Kidney epithelial cell (primary cell): ENCODE results near the gene BAIAP2L2. TPM values are rescaled to one million over a fixed set of nuclear protein-coding genes. Genes with fewer than 3 reads are reported as not detected.

Experiments used
- DNase-seq: peaks from one replicate; pipeline ENCODE4 v3.0.0-alpha.2; 2010; ENCODE audit warnings: low read depth
- H3K27me3 ChIP-seq: 2 replicates; pipeline ENCODE4 v1.6.0; 2011; ENCODE audit warnings: low read length; ENCODE audit not compliant: control insufficient read depth, insufficient read depth
- H3K36me3 ChIP-seq: 2 replicates; pipeline ENCODE4 v1.5.1; 2011; ENCODE audit warnings: low read length; ENCODE audit not compliant: control insufficient read depth, insufficient read depth
- H3K4me3 ChIP-seq: 2 replicates; pipeline ENCODE4 v1.5.1; 2011; ENCODE audit warnings: low read depth, mild to moderate bottlenecking, control low read depth, low read length
- total RNA-seq: library from RNA; depleted of rRNA; stranded (reverse); fragments of >200 nt; gene quantifications from 2 replicates; pipeline ENCODE4 v1.2.3, GENCODE V29; 2015
- TF ChIP-seq, protein P1 (sequence below): IDR thresholded peaks from 2 replicates; pipeline ENCODE4 v1.5.1; 2011; ENCODE audit warnings: mild to moderate bottlenecking, moderate library complexity, low read length, control low read depth, inconsistent platforms; ENCODE audit not compliant: insufficient read depth, poor library complexity, severe bottlenecking

The BAIAP2L2 gene
- total RNA-seq, 1 donor from 2014 or later = 4.1 TPM

DNA sequence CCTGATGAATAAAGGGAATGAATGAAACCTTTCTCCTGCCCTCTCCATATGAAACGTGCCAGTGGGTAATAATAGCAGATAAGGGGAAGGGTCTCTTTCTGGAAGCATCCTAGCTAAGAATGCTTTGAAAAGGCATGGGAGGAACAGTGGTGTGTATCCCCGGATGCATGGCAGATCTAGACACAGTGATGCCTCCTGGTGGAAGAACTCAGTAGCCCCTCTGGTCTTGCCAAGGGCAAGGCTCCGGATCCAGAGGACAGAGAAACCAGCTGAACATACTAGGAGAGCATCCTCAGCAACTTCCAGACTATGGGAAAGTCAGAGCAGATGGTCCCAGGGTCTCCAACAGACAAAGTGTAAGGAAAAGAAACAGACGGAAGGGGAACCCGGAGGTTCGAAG is 6.4 kb downstream of the BAIAP2L2 start:
- Histone ChIP-seq H3K36me3 (no peaks in the 10 kb centered on the region), H3K27me3 (no peaks in the 10 kb centered on the region), H3K4me3 (no peak overlapping the region)
- DNase-seq = no peak
- TF ChIP-seq, protein P1, sequence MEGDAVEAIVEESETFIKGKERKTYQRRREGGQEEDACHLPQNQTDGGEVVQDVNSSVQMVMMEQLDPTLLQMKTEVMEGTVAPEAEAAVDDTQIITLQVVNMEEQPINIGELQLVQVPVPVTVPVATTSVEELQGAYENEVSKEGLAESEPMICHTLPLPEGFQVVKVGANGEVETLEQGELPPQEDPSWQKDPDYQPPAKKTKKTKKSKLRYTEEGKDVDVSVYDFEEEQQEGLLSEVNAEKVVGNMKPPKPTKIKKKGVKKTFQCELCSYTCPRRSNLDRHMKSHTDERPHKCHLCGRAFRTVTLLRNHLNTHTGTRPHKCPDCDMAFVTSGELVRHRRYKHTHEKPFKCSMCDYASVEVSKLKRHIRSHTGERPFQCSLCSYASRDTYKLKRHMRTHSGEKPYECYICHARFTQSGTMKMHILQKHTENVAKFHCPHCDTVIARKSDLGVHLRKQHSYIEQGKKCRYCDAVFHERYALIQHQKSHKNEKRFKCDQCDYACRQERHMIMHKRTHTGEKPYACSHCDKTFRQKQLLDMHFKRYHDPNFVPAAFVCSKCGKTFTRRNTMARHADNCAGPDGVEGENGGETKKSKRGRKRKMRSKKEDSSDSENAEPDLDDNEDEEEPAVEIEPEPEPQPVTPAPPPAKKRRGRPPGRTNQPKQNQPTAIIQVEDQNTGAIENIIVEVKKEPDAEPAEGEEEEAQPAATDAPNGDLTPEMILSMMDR = peak; percentile 41

DNA sequence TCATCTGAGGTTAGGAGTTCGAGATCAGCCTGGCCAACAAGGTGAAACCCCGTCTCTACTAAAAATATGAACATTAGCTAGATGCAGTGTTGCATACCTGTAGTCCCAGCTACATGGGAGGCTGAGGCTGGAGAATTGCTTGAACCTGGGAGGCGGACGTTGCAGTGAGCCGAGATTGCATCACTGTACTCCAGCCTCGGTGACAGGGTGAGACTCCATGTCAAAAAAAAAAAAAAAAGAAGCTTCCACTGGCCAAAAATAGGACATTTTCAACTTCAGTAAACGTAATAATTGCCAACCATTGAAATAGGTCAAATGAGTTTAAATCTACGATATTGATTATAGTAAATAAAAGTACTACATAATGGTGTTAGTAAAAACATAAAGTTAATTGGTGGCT is 6.8 kb downstream of the BAIAP2L2 start:
- no peak for DNase-seq
- no peak overlapping the region for H3K4me3 ChIP-seq
- no peaks in the 10 kb centered on the region for H3K27me3 ChIP-seq
- no peaks in the 10 kb centered on the region for H3K36me3 ChIP-seq
- TF ChIP-seq, protein P1 = no peak

DNA sequence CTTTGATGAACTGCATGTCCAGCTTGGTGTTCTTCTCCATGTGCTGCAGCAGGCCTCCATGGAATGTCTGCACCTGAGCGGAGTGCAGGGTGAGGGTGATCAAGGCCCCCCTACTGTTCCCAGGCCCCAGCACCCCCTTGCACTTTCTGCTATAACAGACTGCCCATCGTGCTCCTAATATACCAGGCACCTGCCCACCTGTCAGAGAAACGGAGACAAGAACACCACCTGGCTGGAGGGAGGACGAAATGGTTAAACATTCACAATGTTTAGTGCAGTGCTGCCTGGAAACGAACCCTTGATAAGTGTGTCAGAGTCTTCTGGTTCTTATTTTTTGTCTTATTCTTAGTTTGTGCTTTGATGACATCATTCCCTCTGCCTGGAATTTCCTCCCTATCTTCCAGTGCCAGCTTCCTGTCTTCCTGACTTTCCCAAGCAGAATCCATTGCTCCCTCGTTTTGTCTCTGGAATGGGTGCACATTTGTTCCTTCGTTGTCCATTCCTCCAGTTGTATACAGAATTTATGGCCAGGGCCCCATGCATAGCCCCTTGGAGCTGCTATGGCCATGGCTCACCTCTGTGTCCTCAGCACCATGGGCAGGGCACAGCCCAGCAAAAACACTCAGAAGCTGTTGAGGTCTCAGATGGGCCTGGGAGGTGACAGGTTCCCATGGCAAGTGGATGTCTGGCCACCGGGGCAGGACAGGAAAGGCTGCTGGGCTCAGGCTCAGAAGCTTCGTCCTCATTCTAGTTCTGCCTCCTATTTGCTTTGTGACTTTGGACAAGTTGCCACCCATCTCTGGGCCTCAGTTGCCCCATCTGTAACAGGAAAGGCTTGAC is 11.9 kb downstream of the BAIAP2L2 start:
- no peaks in the 10 kb centered on the region for H3K27me3 ChIP-seq
- H3K4me3 ChIP-seq = no peak overlapping the region
- TF ChIP-seq, protein P1 = no peak
- peak; percentile 21 for DNase-seq
- H3K36me3 ChIP-seq = no peaks in the 10 kb centered on the region

DNA sequence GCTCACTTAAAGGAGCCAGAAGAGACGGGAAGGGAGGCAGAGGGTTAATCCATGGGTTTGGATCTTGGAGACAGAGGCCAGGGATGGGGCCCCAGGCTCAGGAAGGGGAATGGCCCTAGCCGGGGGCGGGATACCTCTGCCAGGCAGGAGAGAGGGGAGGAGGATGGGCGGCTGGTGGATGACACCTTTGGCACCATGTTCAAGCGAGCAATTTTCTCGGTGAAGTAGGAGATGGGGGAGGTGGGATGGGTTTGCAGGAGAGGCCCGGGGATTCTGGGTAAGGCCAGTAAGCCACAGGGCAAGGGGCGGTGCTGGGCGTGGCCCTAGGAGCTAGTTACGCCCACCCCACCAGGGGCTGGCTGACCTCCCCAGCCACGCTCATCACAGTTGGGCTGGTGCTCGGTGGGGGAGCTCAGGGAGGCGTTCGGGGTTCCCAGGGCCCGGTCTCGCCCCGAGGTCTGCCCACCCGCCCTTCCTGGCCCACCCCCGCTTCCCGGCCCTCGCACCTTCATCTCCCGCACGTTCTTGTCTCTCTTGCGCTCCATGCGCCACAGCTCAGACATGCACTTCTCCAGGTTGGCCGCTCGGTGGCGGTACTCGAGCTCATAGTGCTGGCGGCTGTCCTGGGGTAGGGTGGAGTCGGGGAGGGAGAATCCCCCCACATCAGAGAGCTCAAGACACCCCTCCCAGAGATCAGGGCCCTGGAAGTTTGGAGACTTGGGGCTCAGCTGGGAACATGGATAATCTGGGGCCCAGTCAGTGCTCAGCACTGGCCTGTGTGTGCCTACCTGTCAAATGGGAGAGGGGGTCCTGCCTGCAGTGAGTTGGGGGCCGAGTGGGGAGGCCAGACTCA is 12.7 kb downstream of the BAIAP2L2 start:
- TF ChIP-seq, protein P1 = peak; percentile 50
- no peak for DNase-seq
- Histone ChIP-seq H3K4me3 (no peak overlapping the region), H3K36me3 (no peaks in the 10 kb centered on the region), H3K27me3 (no peaks in the 10 kb centered on the region)

DNA sequence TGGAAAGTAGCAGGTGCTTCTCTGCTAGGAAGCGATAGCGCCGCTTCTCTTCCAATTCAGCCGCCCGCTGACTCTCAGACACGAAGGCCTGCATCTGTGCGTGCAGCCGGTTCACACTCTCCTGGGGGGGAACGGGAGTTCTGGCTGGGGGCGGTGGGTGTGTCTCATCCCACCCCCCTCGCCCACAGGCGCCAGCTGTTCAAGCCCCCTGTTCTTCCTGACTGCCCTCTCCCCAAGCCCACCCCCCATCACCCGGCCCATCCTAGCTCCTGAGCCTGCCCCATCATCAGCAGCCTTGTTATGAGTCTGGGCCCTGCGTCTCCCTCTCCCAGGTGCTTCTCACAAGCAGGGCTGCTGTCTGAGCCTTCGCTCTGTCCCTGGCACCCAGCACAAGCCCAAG is 13.4 kb downstream of the BAIAP2L2 start:
- DNase-seq = no peak
- H3K4me3 ChIP-seq = no peak overlapping the region
- TF ChIP-seq, protein P1 = no peak
- no peaks in the 10 kb centered on the region for H3K27me3 ChIP-seq
- no peaks in the 10 kb centered on the region for H3K36me3 ChIP-seq
